GM12878 (cell line): ENCODE measurements around the gene FNDC3B.

ENCODE experiments used
- CEBPB ChIP-seq, 2 experiments: fragments of 150-350 bp in 1 of 2; IDR thresholded peaks; 2 replicates each; pipeline ENCODE4 v1.6.1; 2012 to 2014; ENCODE audit warnings: low read depth in 2 of 2, low read length in 2 of 2, borderline replicate concordance in 1 of 2, inconsistent platforms in 1 of 2
- EP300 ChIP-seq, 2 experiments: fragments of 150-350 bp in 1 of 2; IDR thresholded peaks; 2 replicates each; pipeline ENCODE4 v1.6.1; 2011 to 2012; ENCODE audit warnings: low read depth in 2 of 2, low read length in 2 of 2, borderline replicate concordance in 1 of 2, improper control_type of control experiment in 1 of 2, inconsistent platforms in 1 of 2; ENCODE audit not compliant: control insufficient read depth in 1 of 2
- FOS ChIP-seq: IDR thresholded peaks from 3 replicates; pipeline ENCODE4 v1.6.1; 2011; ENCODE audit warnings: borderline replicate concordance; ENCODE audit not compliant: insufficient read length; ENCODE audit errors: extremely low read depth
- POLR2AphosphoS5 ChIP-seq: IDR thresholded peaks from 2 replicates; pipeline ENCODE4 v1.6.1; 2011; ENCODE audit warnings: mild to moderate bottlenecking, low read length, inconsistent platforms
- TAF1 ChIP-seq: IDR thresholded peaks from 2 replicates; pipeline ENCODE4 v1.6.1; 2011; ENCODE audit warnings: mild to moderate bottlenecking, low read depth, low read length, borderline replicate concordance
- TARDBP ChIP-seq: IDR thresholded peaks from 2 replicates; pipeline ENCODE4 v1.6.1; 2016; ENCODE audit warnings: borderline replicate concordance
- TF ChIP-seq, protein P1 (sequence below): IDR thresholded peaks from 2 replicates; pipeline ENCODE4 v1.6.1; 2012; ENCODE audit warnings: low read depth, low read length, improper control_type of control experiment
- TF ChIP-seq, protein P2 (sequence below), 3 experiments: IDR thresholded peaks in 2 of 3; conservative IDR thresholded peaks in 1 of 3; 2 replicates each; pipeline ENCODE4 v1.5.1; 2011; ENCODE audit warnings: low read depth in 3 of 3, low read length in 3 of 3, mild to moderate bottlenecking in 3 of 3, control low read depth in 2 of 3, moderate library complexity in 2 of 3, inconsistent platforms in 1 of 3, mixed read lengths in 1 of 3; ENCODE audit not compliant: control insufficient read depth in 2 of 3, insufficient read depth in 1 of 3; ENCODE audit errors: extremely low read depth in 1 of 3
- TF ChIP-seq, protein P3 (sequence below): fragments of 450-650 bp; formaldehyde crosslinking; IDR thresholded peaks from 2 replicates; pipeline ENCODE4 v1.5.0; 2022; ENCODE audit warnings: mild to moderate bottlenecking, missing genetic modification characterization

DNA sequence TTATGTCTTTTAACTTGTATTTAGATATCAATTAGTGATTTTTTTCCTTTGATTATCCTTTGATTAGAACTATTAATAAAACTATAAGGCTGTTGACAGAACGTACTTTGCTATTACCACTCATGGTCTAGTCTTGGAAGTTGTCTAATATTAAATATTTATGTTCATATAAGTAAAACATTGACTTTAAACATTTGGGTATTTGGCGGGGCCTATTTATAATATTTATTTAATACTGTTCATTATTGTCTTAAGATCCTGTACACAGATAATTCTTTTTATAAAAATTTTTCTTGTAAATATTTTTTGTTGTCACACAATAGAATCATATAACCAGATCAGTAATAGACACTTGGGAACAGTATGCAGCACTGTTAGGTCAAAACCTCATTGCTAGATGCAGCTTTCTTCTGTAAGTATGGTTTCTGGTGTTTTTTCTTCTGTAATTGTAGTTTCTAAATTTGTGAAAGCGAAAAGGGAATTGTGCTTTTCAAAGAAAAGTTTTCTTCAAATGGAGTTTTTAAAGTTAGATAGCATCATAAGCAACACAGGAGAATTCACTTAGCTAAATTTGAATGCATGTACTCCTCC lies 93.4 kb downstream of the FNDC3B start:
- TF ChIP-seq TAF1, result no peak
- TF ChIP-seq EP300 (IDR thresholded peaks at IDR 0.05; ENCODE audit: borderline replicate concordance in 1 of 2, control insufficient read depth in 1 of 2, low read depth in 2 of 2, low read length in 2 of 2), result peak in 1 of 2 experiments; percentile 40; a peak in 1 of 4 replicates
- TF ChIP-seq, protein P1, sequence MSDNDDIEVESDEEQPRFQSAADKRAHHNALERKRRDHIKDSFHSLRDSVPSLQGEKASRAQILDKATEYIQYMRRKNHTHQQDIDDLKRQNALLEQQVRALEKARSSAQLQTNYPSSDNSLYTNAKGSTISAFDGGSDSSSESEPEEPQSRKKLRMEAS, result no peak
- no peak for TF ChIP-seq TARDBP
- TF ChIP-seq POLR2AphosphoS5, result no peak
- TF ChIP-seq, protein P2, sequence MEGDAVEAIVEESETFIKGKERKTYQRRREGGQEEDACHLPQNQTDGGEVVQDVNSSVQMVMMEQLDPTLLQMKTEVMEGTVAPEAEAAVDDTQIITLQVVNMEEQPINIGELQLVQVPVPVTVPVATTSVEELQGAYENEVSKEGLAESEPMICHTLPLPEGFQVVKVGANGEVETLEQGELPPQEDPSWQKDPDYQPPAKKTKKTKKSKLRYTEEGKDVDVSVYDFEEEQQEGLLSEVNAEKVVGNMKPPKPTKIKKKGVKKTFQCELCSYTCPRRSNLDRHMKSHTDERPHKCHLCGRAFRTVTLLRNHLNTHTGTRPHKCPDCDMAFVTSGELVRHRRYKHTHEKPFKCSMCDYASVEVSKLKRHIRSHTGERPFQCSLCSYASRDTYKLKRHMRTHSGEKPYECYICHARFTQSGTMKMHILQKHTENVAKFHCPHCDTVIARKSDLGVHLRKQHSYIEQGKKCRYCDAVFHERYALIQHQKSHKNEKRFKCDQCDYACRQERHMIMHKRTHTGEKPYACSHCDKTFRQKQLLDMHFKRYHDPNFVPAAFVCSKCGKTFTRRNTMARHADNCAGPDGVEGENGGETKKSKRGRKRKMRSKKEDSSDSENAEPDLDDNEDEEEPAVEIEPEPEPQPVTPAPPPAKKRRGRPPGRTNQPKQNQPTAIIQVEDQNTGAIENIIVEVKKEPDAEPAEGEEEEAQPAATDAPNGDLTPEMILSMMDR (IDR thresholded peaks at IDR 0.05 in 2 of 3, conservative IDR thresholded peaks at IDR 0.05 in 1 of 3; ENCODE audit: control insufficient read depth in 2 of 3, extremely low read depth in 1 of 3, insufficient read depth in 1 of 3, low read depth in 3 of 3, low read length in 3 of 3), result no peak
- TF ChIP-seq, protein P3, sequence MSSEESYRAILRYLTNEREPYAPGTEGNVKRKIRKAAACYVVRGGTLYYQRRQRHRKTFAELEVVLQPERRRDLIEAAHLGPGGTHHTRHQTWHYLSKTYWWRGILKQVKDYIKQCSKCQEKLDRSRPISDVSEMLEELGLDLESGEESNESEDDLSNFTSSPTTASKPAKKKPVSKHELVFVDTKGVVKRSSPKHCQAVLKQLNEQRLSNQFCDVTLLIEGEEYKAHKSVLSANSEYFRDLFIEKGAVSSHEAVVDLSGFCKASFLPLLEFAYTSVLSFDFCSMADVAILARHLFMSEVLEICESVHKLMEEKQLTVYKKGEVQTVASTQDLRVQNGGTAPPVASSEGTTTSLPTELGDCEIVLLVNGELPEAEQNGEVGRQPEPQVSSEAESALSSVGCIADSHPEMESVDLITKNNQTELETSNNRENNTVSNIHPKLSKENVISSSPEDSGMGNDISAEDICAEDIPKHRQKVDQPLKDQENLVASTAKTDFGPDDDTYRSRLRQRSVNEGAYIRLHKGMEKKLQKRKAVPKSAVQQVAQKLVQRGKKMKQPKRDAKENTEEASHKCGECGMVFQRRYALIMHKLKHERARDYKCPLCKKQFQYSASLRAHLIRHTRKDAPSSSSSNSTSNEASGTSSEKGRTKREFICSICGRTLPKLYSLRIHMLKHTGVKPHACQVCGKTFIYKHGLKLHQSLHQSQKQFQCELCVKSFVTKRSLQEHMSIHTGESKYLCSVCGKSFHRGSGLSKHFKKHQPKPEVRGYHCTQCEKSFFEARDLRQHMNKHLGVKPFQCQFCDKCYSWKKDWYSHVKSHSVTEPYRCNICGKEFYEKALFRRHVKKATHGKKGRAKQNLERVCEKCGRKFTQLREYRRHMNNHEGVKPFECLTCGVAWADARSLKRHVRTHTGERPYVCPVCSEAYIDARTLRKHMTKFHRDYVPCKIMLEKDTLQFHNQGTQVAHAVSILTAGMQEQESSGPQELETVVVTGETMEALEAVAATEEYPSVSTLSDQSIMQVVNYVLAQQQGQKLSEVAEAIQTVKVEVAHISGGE (CRISPR knock-in tag), result no peak
- TF ChIP-seq CEBPB (IDR thresholded peaks at IDR 0.05; ENCODE audit: borderline replicate concordance in 1 of 2, low read depth in 2 of 2, low read length in 2 of 2), result no peak
- no peak for TF ChIP-seq FOS
